Vagina (tissue), 2 donors: ENCODE results near the gene BRD7. TPM values are rescaled to one million over a fixed set of nuclear protein-coding genes. Genes with fewer than 3 reads are reported as not detected.

Source experiments
- DNase-seq, 2 donors: peaks; one replicate each; pipeline ENCODE4 v3.0.0-alpha.2; 2017; ENCODE audit errors: extremely low spot score in 2 of 2
- H3K27ac ChIP-seq: fragments of 200-600 bp; sonication (generic); one replicate; pipeline ENCODE4 v1.5.1; 2019
- H3K27me3 ChIP-seq: fragments of 200-600 bp; sonication (generic); one replicate; pipeline ENCODE4 v1.5.1; 2019
- H3K36me3 ChIP-seq, 2 donors: fragments of 200-600 bp; sonication (generic); one replicate each; pipeline ENCODE4 v1.5.1; 2017 to 2019
- H3K4me1 ChIP-seq: fragments of 200-600 bp; sonication (generic); one replicate; pipeline ENCODE4 v1.5.1; 2019
- H3K4me3 ChIP-seq, 2 donors: fragments of 200-600 bp; sonication (generic); 1 replicate in 1 of 2; 2 replicates in 1 of 2; pipeline ENCODE4 v1.5.1; 2016 to 2019
- H3K9me3 ChIP-seq: fragments of 200-600 bp; sonication (generic); one replicate; pipeline ENCODE4 v1.5.1; 2019
- POLR2A ChIP-seq, 2 donors: fragments of 450-650 bp; IDR thresholded peaks; one replicate each; pipeline ENCODE4 v1.6.1; 2017; ENCODE audit warnings: antibody characterized with exemption in 2 of 2, mild to moderate bottlenecking in 2 of 2, moderate library complexity in 2 of 2
- POLR2AphosphoS5 ChIP-seq, 2 donors: sonication (generic); formaldehyde crosslinking; IDR thresholded peaks; one replicate each; pipeline ENCODE4 v1.9.0; 2017; ENCODE audit warnings: antibody characterized with exemption in 2 of 2, mild to moderate bottlenecking in 2 of 2, low read depth in 1 of 2; ENCODE audit not compliant: insufficient read depth in 1 of 2
- intact Hi-C: fragments of 100-400 bp; cut with DNase I; formaldehyde crosslinking; loops from one replicate; pipeline ENCODE4 v1.15.1; 2023
- total RNA-seq: library from RNA; depleted of rRNA; stranded (reverse); fragments of >200 nt; gene quantifications from one replicate; pipeline ENCODE4 v1.2.3, GENCODE V29; 2016
- TF ChIP-seq, protein P1 (sequence below), 3 experiments: fragments of 450-650 bp in 2 of 3; fragments of 200-600 bp in 1 of 3; sonication (generic) in 1 of 3; IDR thresholded peaks; one replicate each; pipeline ENCODE4 v1.5.1; 2017 to 2019; ENCODE audit warnings: antibody characterized with exemption in 3 of 3, mild to moderate bottlenecking in 2 of 3, moderate library complexity in 2 of 3

BRD7 gene
- total RNA-seq, 1 donor from 2014 or later, result 49.6 TPM

DNA sequence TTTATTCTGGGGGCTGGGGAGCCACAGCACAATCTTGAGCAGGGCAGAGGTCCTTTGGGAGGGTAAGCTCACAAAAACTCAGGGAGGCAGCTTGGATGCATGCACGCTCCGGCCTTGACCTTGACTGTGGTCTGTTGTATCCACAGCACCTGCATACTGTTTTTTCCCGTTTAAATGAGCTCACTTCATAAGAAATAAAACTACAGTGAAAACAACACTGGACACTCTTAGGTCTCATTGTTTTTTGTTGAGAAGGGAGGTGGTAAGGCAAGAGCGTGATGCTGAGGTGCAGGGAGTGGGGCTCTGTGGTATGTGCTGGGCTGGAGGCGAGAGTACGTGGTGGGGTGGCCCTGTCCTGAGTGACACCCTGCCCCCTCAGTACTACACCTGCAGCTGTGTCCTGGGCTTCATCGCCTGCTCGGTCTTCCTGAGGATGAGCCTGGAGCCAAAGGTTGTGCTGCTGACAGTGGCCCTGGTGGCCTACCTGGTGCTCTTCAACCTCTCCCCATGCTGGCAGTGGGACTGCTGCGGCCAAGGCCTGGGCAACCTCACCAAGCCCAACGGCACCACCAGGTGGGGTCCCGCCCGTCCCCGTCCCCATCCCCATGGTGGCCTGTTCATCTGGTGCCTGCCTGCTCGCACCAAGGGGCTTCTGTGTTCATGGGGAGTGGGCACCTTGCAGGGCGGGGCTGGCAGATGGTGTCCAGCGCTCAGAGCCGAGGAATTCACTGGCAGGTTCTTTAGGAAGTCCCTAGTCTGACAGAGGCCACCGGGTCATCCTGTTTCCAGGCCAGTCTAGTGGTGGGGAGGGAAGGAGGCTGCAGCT lies 58.3 kb downstream of the BRD7 start:
- TF ChIP-seq POLR2A (IDR thresholded peaks at IDR 0.05), result no peak
- TF ChIP-seq, protein P1, sequence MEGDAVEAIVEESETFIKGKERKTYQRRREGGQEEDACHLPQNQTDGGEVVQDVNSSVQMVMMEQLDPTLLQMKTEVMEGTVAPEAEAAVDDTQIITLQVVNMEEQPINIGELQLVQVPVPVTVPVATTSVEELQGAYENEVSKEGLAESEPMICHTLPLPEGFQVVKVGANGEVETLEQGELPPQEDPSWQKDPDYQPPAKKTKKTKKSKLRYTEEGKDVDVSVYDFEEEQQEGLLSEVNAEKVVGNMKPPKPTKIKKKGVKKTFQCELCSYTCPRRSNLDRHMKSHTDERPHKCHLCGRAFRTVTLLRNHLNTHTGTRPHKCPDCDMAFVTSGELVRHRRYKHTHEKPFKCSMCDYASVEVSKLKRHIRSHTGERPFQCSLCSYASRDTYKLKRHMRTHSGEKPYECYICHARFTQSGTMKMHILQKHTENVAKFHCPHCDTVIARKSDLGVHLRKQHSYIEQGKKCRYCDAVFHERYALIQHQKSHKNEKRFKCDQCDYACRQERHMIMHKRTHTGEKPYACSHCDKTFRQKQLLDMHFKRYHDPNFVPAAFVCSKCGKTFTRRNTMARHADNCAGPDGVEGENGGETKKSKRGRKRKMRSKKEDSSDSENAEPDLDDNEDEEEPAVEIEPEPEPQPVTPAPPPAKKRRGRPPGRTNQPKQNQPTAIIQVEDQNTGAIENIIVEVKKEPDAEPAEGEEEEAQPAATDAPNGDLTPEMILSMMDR (IDR thresholded peaks at IDR 0.05), result no peak
- TF ChIP-seq POLR2AphosphoS5 (IDR thresholded peaks at IDR 0.05; ENCODE audit: insufficient read depth in 1 of 2, low read depth in 1 of 2), result no peak
- Histone ChIP-seq H3K27me3 (no peaks in the 10 kb centered on the region), H3K4me3 (no peak overlapping the region), H3K36me3 (peaks cover 0 to 26% of the 10 kb centered on the region in 2 donors), H3K27ac (no peak overlapping the region), H3K9me3 (no peaks in the 10 kb centered on the region), H3K4me1 (no peaks in the 10 kb centered on the region)
- DNase-seq, result peak in 1 of 2 donors; percentile 85
- intact Hi-C loops, result no loop called here

DNA sequence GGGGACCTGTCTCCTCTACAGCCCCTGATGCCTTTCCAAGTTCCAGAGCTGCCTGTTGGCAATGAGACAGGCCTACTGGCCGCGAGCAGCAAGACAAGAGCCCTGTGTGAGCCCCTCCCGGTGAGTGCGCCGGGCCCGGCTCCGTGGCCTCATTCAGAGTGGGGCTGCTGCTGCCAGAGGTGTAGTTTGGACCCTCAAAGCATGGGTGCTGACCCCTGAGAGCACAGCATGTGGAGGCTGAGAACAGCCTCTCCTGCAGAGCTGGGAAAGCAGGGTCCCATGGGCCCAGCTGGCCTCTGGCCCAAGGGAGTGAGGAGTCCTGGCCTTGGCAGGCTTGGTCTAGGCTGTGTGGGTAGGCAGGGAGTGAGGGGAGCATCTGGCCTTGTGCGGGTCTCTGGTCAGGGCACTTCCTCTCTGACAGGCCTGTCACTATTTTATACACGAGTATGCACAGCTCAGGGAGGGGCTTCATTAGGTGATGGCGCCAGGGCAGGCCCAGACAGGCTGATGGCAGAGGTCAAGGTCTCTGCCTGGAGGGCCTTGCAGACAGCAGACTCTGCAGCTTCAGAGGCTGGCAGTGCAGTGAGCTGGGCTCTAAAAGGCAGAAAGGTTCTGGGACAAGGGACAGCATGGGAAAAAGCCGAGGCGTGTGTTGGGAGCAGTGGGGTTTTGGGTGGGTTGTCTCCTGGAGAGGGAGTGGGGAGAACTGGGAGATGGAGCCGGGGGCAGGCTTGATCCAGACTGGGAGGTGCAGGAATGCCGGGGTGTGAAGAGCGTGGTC lies 59.1 kb downstream of the BRD7 start:
- peak; percentile 81 to 93 for DNase-seq
- Histone ChIP-seq H3K27ac (no peak overlapping the region), H3K27me3 (no peaks in the 10 kb centered on the region), H3K36me3 (peaks cover 0 to 21% of the 10 kb centered on the region in 2 donors), H3K9me3 (no peaks in the 10 kb centered on the region), H3K4me3 (no peak overlapping the region), H3K4me1 (no peaks in the 10 kb centered on the region)
- no peak for TF ChIP-seq POLR2A (IDR thresholded peaks at IDR 0.05)
- TF ChIP-seq, protein P1 (IDR thresholded peaks at IDR 0.05), result no peak
- no peak for TF ChIP-seq POLR2AphosphoS5 (IDR thresholded peaks at IDR 0.05; ENCODE audit: insufficient read depth in 1 of 2, low read depth in 1 of 2)
- intact Hi-C loops, result no loop called here

DNA sequence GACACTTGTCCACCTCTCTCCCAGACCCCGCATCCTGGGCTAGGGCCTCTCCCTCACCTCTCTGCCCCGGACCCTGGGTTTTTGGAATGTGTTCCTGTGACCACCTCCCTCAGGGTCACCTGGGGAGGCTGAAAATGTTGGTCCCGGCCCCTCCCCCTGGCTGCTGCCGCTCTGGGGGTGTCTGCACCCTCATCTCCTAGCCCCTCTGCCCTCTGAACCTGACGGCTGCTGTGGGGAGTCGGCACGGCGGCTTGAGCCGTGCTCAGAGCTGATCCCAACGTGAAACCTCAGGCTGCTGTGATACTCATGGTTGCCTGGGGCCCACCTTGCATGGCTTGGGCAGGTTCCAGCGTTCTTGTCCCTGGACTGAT lies 59.6 kb downstream of the BRD7 start:
- H3K27me3 ChIP-seq, result no peaks in the 10 kb centered on the region
- intact Hi-C loops, result no loop called here
- no peaks in the 10 kb centered on the region for H3K4me1 ChIP-seq
- H3K36me3 ChIP-seq, result peaks cover 0 to 18% of the 10 kb centered on the region in 2 donors
- no peaks in the 10 kb centered on the region for H3K9me3 ChIP-seq
- no peak overlapping the region for H3K27ac ChIP-seq
- no peak for DNase-seq
- H3K4me3 ChIP-seq, result no peak overlapping the region
- TF ChIP-seq POLR2A (IDR thresholded peaks at IDR 0.05) (no peak), POLR2AphosphoS5 (IDR thresholded peaks at IDR 0.05; ENCODE audit: insufficient read depth in 1 of 2, low read depth in 1 of 2) (no peak)
- TF ChIP-seq, protein P1 (IDR thresholded peaks at IDR 0.05), result no peak

DNA sequence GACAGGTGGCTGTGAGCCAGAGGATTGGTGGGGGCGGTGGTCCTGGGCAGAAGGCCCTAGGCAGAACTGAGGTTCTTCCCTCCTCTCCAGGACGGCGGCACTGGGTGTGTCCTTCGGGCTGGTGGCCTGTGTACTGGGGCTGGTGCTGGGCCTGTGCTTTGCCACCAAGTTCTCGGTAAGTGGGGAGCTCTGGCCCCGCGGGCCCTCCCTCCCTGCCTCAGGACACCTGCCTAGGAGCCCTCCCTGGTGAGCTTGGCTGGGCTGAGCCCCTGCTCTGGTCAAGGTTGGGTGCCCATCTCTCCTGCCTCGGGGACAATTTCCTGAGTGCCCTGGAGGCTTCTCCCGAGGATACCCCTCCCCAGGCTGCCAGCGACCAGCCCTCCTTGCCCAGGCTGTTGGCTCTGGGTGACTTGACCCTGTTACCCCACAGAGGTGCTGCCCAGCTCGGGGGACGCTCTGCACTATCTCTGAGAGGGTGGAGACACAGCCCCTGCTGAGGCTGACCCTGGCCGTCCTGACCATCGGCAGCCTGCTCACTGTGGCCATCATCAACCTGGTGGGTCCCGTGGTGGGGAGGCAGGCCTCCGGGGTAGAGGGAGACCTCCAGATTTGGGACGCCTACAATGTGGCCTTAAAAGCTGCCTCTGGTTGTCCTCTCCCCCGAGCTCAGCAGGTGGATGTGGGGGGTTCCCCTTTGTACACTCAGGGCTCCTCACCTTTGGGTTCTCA lies 60.4 kb downstream of the BRD7 start:
- DNase-seq, result peak; percentile 79 to 93
- peaks cover 0 to 11% of the 10 kb centered on the region in 2 donors for H3K36me3 ChIP-seq
- no peaks in the 10 kb centered on the region for H3K4me1 ChIP-seq
- H3K9me3 ChIP-seq, result no peaks in the 10 kb centered on the region
- no peaks in the 10 kb centered on the region for H3K27me3 ChIP-seq
- intact Hi-C loops, result no loop called here
- H3K4me3 ChIP-seq, result no peak overlapping the region
- no peak overlapping the region for H3K27ac ChIP-seq
- TF ChIP-seq POLR2A (IDR thresholded peaks at IDR 0.05) (no peak), POLR2AphosphoS5 (IDR thresholded peaks at IDR 0.05; ENCODE audit: insufficient read depth in 1 of 2, low read depth in 1 of 2) (no peak)
- TF ChIP-seq, protein P1 (IDR thresholded peaks at IDR 0.05), result no peak
